Fibroblast of villous mesenchyme (primary cell): ENCODE results near the gene CARD8. TPM values are rescaled to one million over a fixed set of nuclear protein-coding genes. Genes with fewer than 3 reads are reported as not detected.
A peak's percentile ranks its signal among the peaks of the same experiment; 100 is the strongest.

Experiments
- DNase-seq: peaks from one replicate; pipeline ENCODE4 v3.0.0-alpha.2; 2010; ENCODE audit warnings: low read depth
- H3K4me3 ChIP-seq: 2 replicates; pipeline ENCODE4 v1.5.1; 2011; ENCODE audit warnings: low read depth, mild to moderate bottlenecking, low read length
- CTCF ChIP-seq: IDR thresholded peaks from 2 replicates; pipeline ENCODE4 v1.5.1; 2012; ENCODE audit warnings: low read depth, mild to moderate bottlenecking, low read length; ENCODE audit not compliant: insufficient read depth
- total RNA-seq: library from RNA; depleted of rRNA; stranded (reverse); fragments of >200 nt; gene quantifications from 2 replicates; pipeline ENCODE4 v1.2.3, GENCODE V29; 2012

The CARD8 gene
- total RNA-seq, 1 donor: 21.2 TPM

- DNase-seq: no peak
- TF ChIP-seq CTCF: no peak
- H3K4me3 ChIP-seq: no peak overlapping the region
Observed at GRCh38 chr19:48206397-48207093, 49.2 kb downstream of the CARD8 start.

- H3K4me3 ChIP-seq: peak overlapping the region; percentile 95
- DNase-seq: peak; percentile 93
- TF ChIP-seq CTCF: no peak
Observed at GRCh38 chr19:48203794-48204628, 51.7 kb downstream of the CARD8 start.

GRCh38 chr19:48203222-48203793 is 52.4 kb downstream of the CARD8 start:
- no peak for DNase-seq
- TF ChIP-seq CTCF: no peak

GRCh38 chr19:48196933-48197665 is 58.6 kb downstream of the CARD8 start:
- no peak overlapping the region for H3K4me3 ChIP-seq
- peak; percentile 29 for DNase-seq
- TF ChIP-seq CTCF: no peak

More at GRCh38 chr19:48203222-48203793, 52.4 kb downstream of the CARD8 start:
- peak overlapping the region; percentile 95 for H3K4me3 ChIP-seq

- no peak overlapping the region for H3K4me3 ChIP-seq
- no peak for TF ChIP-seq CTCF
- no peak for DNase-seq
Observed at GRCh38 chr19:48196321-48196763, 59.4 kb downstream of the CARD8 start.
